Tibial artery (tissue), 4 donors: ENCODE measurements around the gene AACS.
"Not testable (repeated sequence)": the region's sequence is repeated elsewhere in the genome, so short reads cannot be mapped to it uniquely, and the experiment has no call there.

ENCODE experiments used
- DNase-seq, 2 donors: peaks; one replicate each; pipeline ENCODE4 v3.0.0-alpha.2; 2019
- H3K27ac ChIP-seq, 2 donors: fragments of 200-600 bp; sonication (generic) in 1 of 2; 1 replicate in 1 of 2; 2 replicates in 1 of 2; pipeline ENCODE4 v1.5.1; 2018 to 2019; ENCODE audit warnings: mild to moderate bottlenecking in 1 of 2
- H3K27me3 ChIP-seq, 2 donors: fragments of 200-600 bp; sonication (generic) in 1 of 2; one replicate each; pipeline versions ENCODE4 v1.5.1 to v1.6.0; 2016 to 2019
- H3K36me3 ChIP-seq, 3 donors: fragments of 200-600 bp; sonication (generic) in 2 of 3; one replicate each; pipeline ENCODE4 v1.5.1; 2016 to 2019; ENCODE audit warnings: mild to moderate bottlenecking in 2 of 3
- H3K4me1 ChIP-seq, 4 donors: fragments of 200-600 bp; sonication (generic) in 2 of 4; 1 replicate in 3 of 4; 2 replicates in 1 of 4; pipeline ENCODE4 v1.5.1; 2016 to 2019
- H3K4me3 ChIP-seq, 2 donors: fragments of 200-600 bp; sonication (generic) in 1 of 2; 1 replicate in 1 of 2; 2 replicates in 1 of 2; pipeline ENCODE4 v1.5.1; 2018 to 2019; ENCODE audit warnings: mild to moderate bottlenecking in 2 of 2
- H3K9me3 ChIP-seq, 3 donors: fragments of 200-600 bp; sonication (generic) in 1 of 3; one replicate each; pipeline ENCODE4 v1.5.1; 2016 to 2019
- CTCF ChIP-seq, 2 experiments: fragments of 200-600 bp in 1 of 2; fragments of 450-650 bp in 1 of 2; IDR thresholded peaks; one replicate each; pipeline ENCODE4 v1.5.1; 2017 to 2019; ENCODE audit warnings: antibody characterized with exemption in 2 of 2, mild to moderate bottlenecking in 1 of 2, moderate library complexity in 1 of 2
- intact Hi-C: fragments of 100-400 bp; cut with DNase I; formaldehyde crosslinking; loops from one replicate; pipeline ENCODE4 v1.15.0; 2023; ENCODE audit warnings: low total_unique reads

AACS gene

GRCh38 chr12:125100551-125101434 lies 35.6 kb downstream of the AACS start:
- TF ChIP-seq CTCF (IDR thresholded peaks at IDR 0.05), result no peak

GRCh38 chr12:125104982-125105381 lies 39.7 kb downstream of the AACS start:
- Histone ChIP-seq H3K27ac (no peak overlapping the region), H3K27me3 (no peaks in the 10 kb centered on the region), H3K4me3 (no peak overlapping the region), H3K36me3 (peaks cover 41 to 89% (median 45%) of the 10 kb centered on the region in 3 donors), H3K9me3 (no peaks in the 10 kb centered on the region), H3K4me1 (no peaks in the 10 kb centered on the region)
- intact Hi-C loops, result no loop called here
- no peak for TF ChIP-seq CTCF (IDR thresholded peaks at IDR 0.05)
- no peak for DNase-seq

More at GRCh38 chr12:125100551-125101434, 35.6 kb downstream of the AACS start:
- Histone ChIP-seq H3K27ac (no peak overlapping the region), H3K36me3 (peaks cover 12 to 53% (median 26%) of the 10 kb centered on the region in 3 donors), H3K4me1 (no peaks in the 10 kb centered on the region), H3K4me3 (no peak overlapping the region), H3K9me3 (no peaks in the 10 kb centered on the region), H3K27me3 (no peaks in the 10 kb centered on the region)
- no peak for DNase-seq
- intact Hi-C loops, result no loop called here

DNA sequence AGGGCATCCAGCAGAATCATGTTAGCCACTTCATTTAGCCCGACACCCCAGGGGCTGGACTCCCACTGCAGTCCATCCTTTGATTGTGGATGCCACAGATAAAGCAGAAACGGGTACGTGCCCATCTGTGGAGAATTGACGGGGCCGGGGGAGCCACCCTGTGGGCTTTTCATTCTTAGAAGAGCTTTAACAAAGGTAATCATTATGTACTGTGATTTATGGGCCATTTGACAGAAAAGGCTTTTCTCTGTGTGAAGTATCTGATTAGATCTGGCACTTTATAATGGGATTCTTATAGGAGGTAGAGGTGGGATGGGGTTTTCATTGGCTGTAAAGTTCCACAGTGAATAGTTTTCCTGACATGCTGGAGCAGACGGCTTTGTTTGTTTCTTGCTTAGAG lies 40.4 kb downstream of the AACS start:
- peaks cover 41 to 92% (median 51%) of the 10 kb centered on the region in 3 donors for H3K36me3 ChIP-seq
- no peak for DNase-seq
- intact Hi-C loops, result no loop called here
- no peaks in the 10 kb centered on the region for H3K4me1 ChIP-seq
- TF ChIP-seq CTCF (IDR thresholded peaks at IDR 0.05), result no peak
- no peaks in the 10 kb centered on the region for H3K27me3 ChIP-seq
- H3K27ac ChIP-seq, result no peak overlapping the region
- H3K9me3 ChIP-seq, result no peaks in the 10 kb centered on the region
- H3K4me3 ChIP-seq, result no peak overlapping the region

DNA sequence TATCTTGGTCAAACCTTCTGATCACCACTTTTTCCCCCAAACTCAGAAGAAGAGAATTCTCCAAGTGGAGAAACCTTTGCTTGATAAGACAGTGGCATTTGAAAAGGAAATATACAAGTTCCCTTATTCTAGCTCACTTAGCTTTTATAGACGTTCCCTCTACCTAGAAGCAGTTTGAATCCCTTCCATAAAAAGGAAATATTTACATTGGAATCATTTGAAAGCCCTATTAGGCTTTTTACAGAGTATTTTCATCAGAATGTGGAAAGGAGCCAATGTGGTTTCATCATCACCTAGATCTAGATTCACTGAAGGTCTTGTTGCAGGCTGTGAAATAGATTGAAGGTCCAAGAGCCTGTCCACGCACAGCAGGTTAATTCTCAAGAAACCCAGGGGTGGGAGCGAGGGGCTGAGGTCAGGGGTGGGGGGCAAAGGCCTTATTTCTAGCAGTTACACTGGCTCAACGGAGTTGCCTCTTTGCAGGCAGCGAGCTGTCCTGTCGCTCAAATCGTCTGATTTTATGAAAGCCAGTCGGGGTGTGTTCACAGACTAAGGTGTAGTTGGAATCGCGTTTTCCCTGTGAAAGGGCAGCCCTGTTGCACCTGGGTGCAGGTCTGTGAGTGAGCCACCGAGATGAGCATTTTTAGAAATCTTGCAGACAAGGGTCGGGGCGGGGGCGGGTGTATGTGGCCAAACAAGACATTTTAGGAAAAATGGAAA lies 45.6 kb downstream of the AACS start:
- peaks cover 29 to 87% (median 53%) of the 10 kb centered on the region in 3 donors for H3K36me3 ChIP-seq
- intact Hi-C loops, result no loop called here
- no peaks in the 10 kb centered on the region for H3K9me3 ChIP-seq
- no peaks in the 10 kb centered on the region for H3K27me3 ChIP-seq
- no peak for DNase-seq
- no peak overlapping the region for H3K4me3 ChIP-seq
- no peaks in the 10 kb centered on the region for H3K4me1 ChIP-seq
- TF ChIP-seq CTCF (IDR thresholded peaks at IDR 0.05), result no peak
- H3K27ac ChIP-seq, result no peak overlapping the region

GRCh38 chr12:125111403-125111802 lies 46.2 kb downstream of the AACS start:
- H3K9me3 ChIP-seq, result no peaks in the 10 kb centered on the region
- DNase-seq, result no peak
- TF ChIP-seq CTCF (IDR thresholded peaks at IDR 0.05), result no peak
- H3K4me3 ChIP-seq, result no peak overlapping the region
- H3K27me3 ChIP-seq, result no peaks in the 10 kb centered on the region
- intact Hi-C loops, result no loop called here
- no peaks in the 10 kb centered on the region for H3K4me1 ChIP-seq
- H3K36me3 ChIP-seq, result peaks cover 29 to 86% (median 57%) of the 10 kb centered on the region in 3 donors
- H3K27ac ChIP-seq, result no peak overlapping the region

DNA sequence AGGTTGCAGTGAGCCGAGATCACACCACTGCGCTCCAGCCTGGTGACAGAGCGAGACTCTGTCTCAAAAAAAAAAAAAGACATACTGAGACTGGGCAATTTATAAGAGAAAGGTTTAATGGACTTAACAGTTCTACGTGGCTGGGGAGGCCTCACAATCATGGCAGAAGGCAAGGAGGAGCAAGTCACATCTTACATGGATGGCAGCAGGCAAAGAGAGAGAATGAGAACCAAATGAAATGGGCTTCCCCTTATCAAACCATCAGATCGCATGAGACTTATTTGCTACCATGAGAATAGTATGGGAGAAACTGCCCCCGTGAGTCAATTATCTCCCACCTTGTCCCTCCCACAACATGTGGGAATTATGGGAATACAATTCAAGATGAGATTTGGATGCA lies 47.4 kb downstream of the AACS start:
- DNase-seq, H3K27ac ChIP-seq, H3K27me3 ChIP-seq, H3K4me3 ChIP-seq, intact Hi-C loops, H3K4me1 ChIP-seq, H3K9me3 ChIP-seq: not testable (repeated sequence)
- peaks cover 20 to 84% (median 50%) of the 10 kb centered on the region in 3 donors for H3K36me3 ChIP-seq
